ENCODE measurements around the gene ZKSCAN4. TPM values are rescaled to one million over a fixed set of nuclear protein-coding genes. Genes with fewer than 3 reads are reported as not detected.

The ZKSCAN4 gene
- total RNA-seq, 1 donor from 2014 or later, result 7.7 TPM

- H3K36me3 Mint-ChIP-seq (ENCODE audit: unreplicated experiment), result peaks cover 5% of the 10 kb centered on the region
- DNase-seq, result no peak
- peak overlapping the region; percentile 98 for H3K4me3 Mint-ChIP-seq (ENCODE audit: unreplicated experiment)
- peaks cover 12% of the 10 kb centered on the region for H3K4me1 Mint-ChIP-seq (ENCODE audit: low read depth, unreplicated experiment)
- peaks cover 11% of the 10 kb centered on the region for H3K9me3 Mint-ChIP-seq (ENCODE audit: unreplicated experiment)
- no peak overlapping the region for H3K27ac Mint-ChIP-seq (ENCODE audit: unreplicated experiment)
- peaks cover 13% of the 10 kb centered on the region for H3K27me3 Mint-ChIP-seq (ENCODE audit: unreplicated experiment)
- TF ChIP-seq CTCF (IDR thresholded peaks at IDR 0.05; ENCODE audit: partially characterized antibody, unreplicated experiment), result no peak
Observed at GRCh38 chr6:28206527-28206926, 45.5 kb downstream of the ZKSCAN4 start.

GRCh38 chr6:28205879-28206278 is 46.2 kb downstream of the ZKSCAN4 start:
- H3K27ac Mint-ChIP-seq (ENCODE audit: unreplicated experiment), result no peak overlapping the region
- TF ChIP-seq CTCF (IDR thresholded peaks at IDR 0.05; ENCODE audit: partially characterized antibody, unreplicated experiment), result no peak
- no peak overlapping the region for H3K4me3 Mint-ChIP-seq (ENCODE audit: unreplicated experiment)
- H3K9me3 Mint-ChIP-seq (ENCODE audit: unreplicated experiment), result peaks cover 11% of the 10 kb centered on the region
- peaks cover 12% of the 10 kb centered on the region for H3K4me1 Mint-ChIP-seq (ENCODE audit: low read depth, unreplicated experiment)
- H3K36me3 Mint-ChIP-seq (ENCODE audit: unreplicated experiment), result peaks cover 5% of the 10 kb centered on the region
- no peak for DNase-seq
- peaks cover 13% of the 10 kb centered on the region for H3K27me3 Mint-ChIP-seq (ENCODE audit: unreplicated experiment)

GRCh38 chr6:28203201-28203600 is 48.9 kb downstream of the ZKSCAN4 start:
- Mint-ChIP-seq H3K36me3 (ENCODE audit: unreplicated experiment) (peaks cover 14% of the 10 kb centered on the region), H3K4me1 (ENCODE audit: low read depth, unreplicated experiment) (peaks cover 6% of the 10 kb centered on the region), H3K27me3 (ENCODE audit: unreplicated experiment) (peaks cover 10% of the 10 kb centered on the region), H3K4me3 (ENCODE audit: unreplicated experiment) (no peak overlapping the region), H3K9me3 (ENCODE audit: unreplicated experiment) (peaks cover 6% of the 10 kb centered on the region), H3K27ac (ENCODE audit: unreplicated experiment) (no peak overlapping the region)
- no peak for TF ChIP-seq CTCF (IDR thresholded peaks at IDR 0.05; ENCODE audit: partially characterized antibody, unreplicated experiment)
- no peak for DNase-seq

GRCh38 chr6:28200020-28200419 is 52.0 kb downstream of the ZKSCAN4 start:
- peaks cover 5% of the 10 kb centered on the region for H3K27me3 Mint-ChIP-seq (ENCODE audit: unreplicated experiment)

More at GRCh38 chr6:28200020-28200419, 52.0 kb downstream of the ZKSCAN4 start:
- Mint-ChIP-seq H3K27ac (ENCODE audit: unreplicated experiment) (no peak overlapping the region), H3K36me3 (ENCODE audit: unreplicated experiment) (peaks cover 9% of the 10 kb centered on the region), H3K9me3 (ENCODE audit: unreplicated experiment) (no peaks in the 10 kb centered on the region), H3K4me3 (ENCODE audit: unreplicated experiment) (no peak overlapping the region), H3K4me1 (ENCODE audit: low read depth, unreplicated experiment) (no peaks in the 10 kb centered on the region)
- TF ChIP-seq CTCF (IDR thresholded peaks at IDR 0.05; ENCODE audit: partially characterized antibody, unreplicated experiment), result no peak
- DNase-seq, result no peak

Other genes with a start within 250 kb of the ZKSCAN4 start
- gene ZNF165, start 171.7 kb downstream of the ZKSCAN4 start, total RNA-seq (ENCODE audit: unreplicated experiment), result 0.47 TPM
- gene ZSCAN16, start 127.7 kb downstream of the ZKSCAN4 start, total RNA-seq (ENCODE audit: unreplicated experiment), result 20.0 TPM
- 37.4 TPM for gene ZKSCAN8, start 110.4 kb downstream of the ZKSCAN4 start, total RNA-seq (ENCODE audit: unreplicated experiment)
- 54.0 TPM for gene ZSCAN9, start 27.0 kb downstream of the ZKSCAN4 start, total RNA-seq (ENCODE audit: unreplicated experiment)
- gene NKAPL, start 7.0 kb upstream of the ZKSCAN4 start, total RNA-seq (ENCODE audit: unreplicated experiment), result 0.69 TPM
- 24.8 TPM for gene ZSCAN26, start 14.9 kb upstream of the ZKSCAN4 start, total RNA-seq (ENCODE audit: unreplicated experiment)
- gene PGBD1, start 29.3 kb upstream of the ZKSCAN4 start, total RNA-seq (ENCODE audit: unreplicated experiment), result 18.1 TPM
- 6.9 TPM for gene ZSCAN31, start 83.9 kb upstream of the ZKSCAN4 start, total RNA-seq (ENCODE audit: unreplicated experiment)
- 16.0 TPM for gene ZKSCAN3, start 97.7 kb upstream of the ZKSCAN4 start, total RNA-seq (ENCODE audit: unreplicated experiment)
- 16.7 TPM for gene ZSCAN12, start 147.5 kb upstream of the ZKSCAN4 start, total RNA-seq (ENCODE audit: unreplicated experiment)
- gene ZSCAN23, start 191.2 kb upstream of the ZKSCAN4 start, total RNA-seq (ENCODE audit: unreplicated experiment), result 18.2 TPM